GM12875 (cell line): ENCODE data around the gene ATM.

Experiments
- H3K4me3 ChIP-seq: one replicate; pipeline ENCODE4 v1.5.1; 2011; ENCODE audit warnings: low read depth, low read length, control low read depth
- TF ChIP-seq, protein P1 (sequence below): IDR thresholded peaks from 2 replicates; pipeline ENCODE4 v1.5.1; 2011; ENCODE audit warnings: low read depth, mild to moderate bottlenecking, control low read depth, inconsistent platforms, low read length, moderate library complexity, borderline replicate concordance; ENCODE audit not compliant: insufficient read depth

Gene ATM

DNA sequence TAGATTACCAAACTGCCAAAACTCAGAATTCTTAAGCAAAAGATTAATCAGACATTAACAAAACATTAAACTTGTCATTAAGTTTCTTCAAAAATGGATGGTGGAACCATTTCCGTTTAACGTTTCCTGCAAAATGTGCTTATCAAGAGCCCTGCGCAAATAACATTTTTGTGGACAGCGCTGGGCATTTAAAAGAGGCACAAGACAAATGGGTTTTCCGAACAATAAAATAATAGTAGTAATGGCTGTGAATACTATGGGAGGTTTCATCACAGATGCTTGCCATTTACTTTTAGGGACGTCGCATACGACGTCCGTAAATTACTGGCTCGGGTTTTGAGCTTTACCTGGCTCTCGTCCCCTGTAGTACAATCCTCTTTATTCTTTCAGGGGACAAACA is 1.5 kb upstream of the ATM start:
- TF ChIP-seq, protein P1, sequence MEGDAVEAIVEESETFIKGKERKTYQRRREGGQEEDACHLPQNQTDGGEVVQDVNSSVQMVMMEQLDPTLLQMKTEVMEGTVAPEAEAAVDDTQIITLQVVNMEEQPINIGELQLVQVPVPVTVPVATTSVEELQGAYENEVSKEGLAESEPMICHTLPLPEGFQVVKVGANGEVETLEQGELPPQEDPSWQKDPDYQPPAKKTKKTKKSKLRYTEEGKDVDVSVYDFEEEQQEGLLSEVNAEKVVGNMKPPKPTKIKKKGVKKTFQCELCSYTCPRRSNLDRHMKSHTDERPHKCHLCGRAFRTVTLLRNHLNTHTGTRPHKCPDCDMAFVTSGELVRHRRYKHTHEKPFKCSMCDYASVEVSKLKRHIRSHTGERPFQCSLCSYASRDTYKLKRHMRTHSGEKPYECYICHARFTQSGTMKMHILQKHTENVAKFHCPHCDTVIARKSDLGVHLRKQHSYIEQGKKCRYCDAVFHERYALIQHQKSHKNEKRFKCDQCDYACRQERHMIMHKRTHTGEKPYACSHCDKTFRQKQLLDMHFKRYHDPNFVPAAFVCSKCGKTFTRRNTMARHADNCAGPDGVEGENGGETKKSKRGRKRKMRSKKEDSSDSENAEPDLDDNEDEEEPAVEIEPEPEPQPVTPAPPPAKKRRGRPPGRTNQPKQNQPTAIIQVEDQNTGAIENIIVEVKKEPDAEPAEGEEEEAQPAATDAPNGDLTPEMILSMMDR: no peak
- H3K4me3 ChIP-seq: peak overlapping the region; percentile 80

DNA sequence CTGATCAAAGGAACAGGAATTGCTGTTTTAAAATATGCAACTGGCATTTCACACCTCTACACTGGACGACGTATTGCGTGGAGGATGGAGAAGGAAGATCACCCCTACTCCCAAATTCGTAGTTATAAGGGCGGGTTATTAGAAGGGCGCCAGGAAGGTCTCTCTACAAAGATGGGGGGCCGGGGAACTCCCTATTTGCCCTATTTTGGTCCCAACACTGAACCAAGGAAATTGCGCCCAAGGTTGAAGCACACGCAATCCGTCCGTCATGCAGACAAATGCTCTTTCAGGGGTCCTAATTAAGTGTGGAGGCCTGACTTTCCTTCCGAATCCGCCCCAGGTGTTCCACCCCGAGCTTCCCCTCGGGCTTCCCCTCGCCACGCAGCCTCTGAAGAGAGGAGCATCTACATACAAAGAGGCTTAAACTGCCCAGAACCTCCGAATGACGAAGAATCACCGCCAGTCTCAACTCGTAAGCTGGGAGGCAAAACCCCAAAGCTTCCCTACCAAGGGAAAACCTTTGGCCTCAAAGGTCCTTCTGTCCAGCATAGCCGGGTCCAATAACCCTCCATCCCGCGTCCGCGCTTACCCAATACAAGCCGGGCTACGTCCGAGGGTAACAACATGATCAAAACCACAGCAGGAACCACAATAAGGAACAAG is 825 bp upstream of the ATM start:
- peak overlapping the region; percentile 80 for H3K4me3 ChIP-seq
- TF ChIP-seq, protein P1: no peak

DNA sequence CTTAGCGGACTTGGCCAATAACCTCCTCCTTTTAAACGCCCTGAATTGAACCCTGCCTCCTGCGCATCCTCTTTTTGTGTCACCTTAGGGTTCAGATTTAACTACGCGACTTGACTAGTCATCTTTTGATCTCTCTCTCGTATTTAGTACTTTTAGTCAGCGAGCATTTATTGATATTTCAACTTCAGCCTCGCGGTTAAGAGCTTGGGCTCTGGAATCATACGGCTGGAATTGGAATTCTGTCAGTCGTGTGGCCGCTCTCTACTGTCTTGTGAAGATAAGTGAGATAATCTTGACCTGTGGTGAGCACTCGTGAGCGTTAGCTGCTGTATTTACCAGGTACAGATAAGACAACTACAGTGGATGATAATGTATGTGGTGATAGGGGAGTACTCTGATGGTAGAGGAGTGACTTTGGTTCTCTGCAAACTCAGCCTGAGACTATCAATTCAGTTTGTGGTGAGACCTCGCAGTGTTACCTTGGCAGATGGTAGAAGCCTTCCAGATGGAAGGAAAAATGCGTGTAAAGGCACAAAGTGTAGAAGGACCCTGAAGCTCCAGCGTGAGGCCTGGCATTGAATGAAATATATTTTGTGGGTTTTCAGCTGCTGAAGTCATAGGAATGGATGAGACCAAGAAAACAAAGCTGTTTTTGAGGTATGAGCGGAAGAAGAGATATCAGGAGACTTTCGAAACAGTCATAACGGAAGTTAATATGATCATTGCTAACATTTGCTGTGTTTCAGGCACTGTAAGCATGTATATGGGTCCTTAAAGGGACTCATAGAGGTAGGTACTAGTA is 682 bp downstream of the ATM start:
- TF ChIP-seq, protein P1: no peak

DNA sequence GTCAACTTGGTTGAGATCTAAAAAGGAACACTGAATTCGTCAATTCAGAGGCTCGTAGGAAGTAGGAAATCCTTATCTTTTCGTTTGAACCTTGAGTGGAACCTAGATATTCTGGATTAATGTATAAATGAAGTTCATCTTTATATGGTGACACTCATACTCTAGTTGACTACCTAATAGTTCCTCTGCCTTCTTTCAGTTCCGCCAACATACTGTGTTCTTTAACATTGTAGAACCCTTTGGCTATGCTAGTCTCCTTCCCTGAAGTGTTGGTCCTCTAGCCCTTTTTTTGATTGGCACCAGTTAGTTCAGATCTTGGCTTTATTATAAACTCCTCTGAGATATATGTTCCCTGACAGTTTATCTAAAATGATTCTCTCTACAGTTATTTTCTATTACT is 1.5 kb downstream of the ATM start:
- peak overlapping the region; percentile 98 for H3K4me3 ChIP-seq
- TF ChIP-seq, protein P1: no peak

More for the DNA sequence above, 682 bp downstream of the ATM start:
- peak overlapping the region; percentile 98 for H3K4me3 ChIP-seq

DNA sequence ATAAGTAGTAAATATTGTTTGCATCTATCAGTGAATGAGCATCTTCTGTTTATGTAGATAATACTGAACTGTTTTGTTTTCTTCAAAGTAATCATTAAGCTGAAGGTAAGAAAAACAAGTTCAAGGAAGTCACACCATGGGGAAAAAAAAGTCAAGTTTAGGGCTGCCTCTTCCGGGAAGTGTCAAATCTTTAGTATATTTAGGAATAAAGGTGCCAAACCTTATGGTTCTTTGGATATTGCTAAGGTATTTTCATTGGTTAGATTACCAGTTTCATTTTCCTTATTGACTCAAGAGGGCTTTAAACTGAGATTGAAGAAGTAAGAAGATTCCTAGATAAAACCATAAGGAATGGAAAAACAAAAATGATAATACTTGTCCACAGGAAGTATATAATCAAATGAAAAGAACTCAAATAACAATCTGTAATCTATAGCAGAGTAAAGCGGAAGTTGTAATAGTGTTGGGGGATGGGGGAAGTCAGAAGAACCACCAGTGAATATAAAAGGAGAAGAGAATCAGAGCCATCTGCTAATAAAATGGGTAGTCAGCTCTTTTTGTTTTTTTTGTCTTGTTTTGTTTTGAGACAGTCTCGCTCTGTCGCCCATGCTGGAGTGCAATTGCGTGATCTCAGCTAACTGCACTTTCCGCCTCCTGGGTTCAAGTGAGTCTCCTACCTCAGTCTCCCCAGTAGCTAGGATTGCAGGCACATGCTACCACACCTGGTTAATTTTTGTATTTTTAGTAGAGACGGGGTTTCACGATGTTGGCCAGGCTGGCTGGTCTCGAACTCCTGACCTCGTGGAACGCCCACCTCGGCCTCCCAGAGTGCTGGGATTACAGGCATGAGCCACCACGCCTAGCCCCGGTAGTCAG is 2.3 kb downstream of the ATM start:
- peak overlapping the region; percentile 98 for H3K4me3 ChIP-seq

DNA sequence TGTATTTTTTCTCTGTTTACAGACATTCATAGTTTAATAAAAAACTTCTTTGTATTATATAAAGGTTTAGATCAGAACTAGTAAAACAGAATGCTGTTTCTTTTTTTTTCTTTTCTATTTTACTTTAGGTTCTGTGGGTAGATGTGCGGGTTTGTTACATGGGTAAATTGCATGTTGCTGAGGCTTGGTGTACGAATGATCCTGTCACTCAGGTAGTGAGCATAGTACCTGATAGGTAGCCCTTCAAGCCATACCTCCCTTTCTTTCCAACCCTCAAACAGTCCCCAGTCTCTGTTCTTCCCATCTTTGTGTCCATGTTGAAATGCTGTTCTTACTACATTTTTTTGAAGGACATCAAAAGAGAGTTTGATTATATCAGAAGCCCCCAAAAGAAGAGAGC is 3.2 kb downstream of the ATM start:
- TF ChIP-seq, protein P1: no peak
- H3K4me3 ChIP-seq: no peak overlapping the region

More for the DNA sequence above, 2.3 kb downstream of the ATM start:
- TF ChIP-seq, protein P1: no peak
